H9 (cell line): Measurements from ENCODE around the gene ADGRG7. TPM values are rescaled to one million over a fixed set of nuclear protein-coding genes. Genes with fewer than 3 reads are reported as not detected.

Source experiments
- DNase-seq: peaks from one replicate; pipeline ENCODE4 v3.0.0-alpha.2; 2017
- H2AFZ ChIP-seq: one replicate; pipeline ENCODE4 v1.6.1; 2013; ENCODE audit warnings: mild to moderate bottlenecking, low read length, control low read depth, moderate library complexity
- H2AK5ac ChIP-seq: 2 replicates; pipeline ENCODE4 v1.6.1; 2013; ENCODE audit warnings: low read length, control low read depth, mixed read lengths; ENCODE audit not compliant: insufficient read length
- H2BK120ac ChIP-seq: one replicate; pipeline ENCODE4 v1.6.1; 2013; ENCODE audit warnings: low read depth, mild to moderate bottlenecking, low read length, control low read depth, inconsistent platforms; ENCODE audit not compliant: poor library complexity, severe bottlenecking
- H2BK12ac ChIP-seq: 2 replicates; pipeline ENCODE4 v1.6.1; 2013; ENCODE audit warnings: low read length, control low read depth, mixed read lengths, low read depth; ENCODE audit not compliant: insufficient read length
- H2BK15ac ChIP-seq: 2 replicates; pipeline ENCODE4 v1.6.1; 2013; ENCODE audit warnings: low read depth, low read length, control low read depth
- H2BK20ac ChIP-seq: one replicate; pipeline ENCODE4 v1.6.1; 2013; ENCODE audit warnings: low read depth, mild to moderate bottlenecking, low read length, control low read depth, inconsistent platforms; ENCODE audit not compliant: poor library complexity, severe bottlenecking
- H2BK5ac ChIP-seq: 2 replicates; pipeline ENCODE4 v1.6.1; 2013; ENCODE audit warnings: low read length, control low read depth, mixed read lengths; ENCODE audit not compliant: insufficient read length
- H3K14ac ChIP-seq: 2 replicates; pipeline ENCODE4 v1.6.1; 2013; ENCODE audit warnings: low read length, control low read depth; ENCODE audit not compliant: insufficient read depth
- H3K18ac ChIP-seq: 2 replicates; pipeline ENCODE4 v1.6.1; 2013; ENCODE audit warnings: low read depth, mild to moderate bottlenecking, mixed read lengths, low read length, control low read depth; ENCODE audit not compliant: insufficient read length
- H3K23ac ChIP-seq: 2 replicates; pipeline ENCODE4 v1.6.1; 2013; ENCODE audit warnings: low read length, control low read depth, mixed read lengths, low read depth; ENCODE audit not compliant: insufficient read length
- H3K23me2 ChIP-seq: 2 replicates; pipeline ENCODE4 v1.6.1; 2013; ENCODE audit warnings: low read depth, mild to moderate bottlenecking, mixed read lengths, low read length, control low read depth; ENCODE audit not compliant: insufficient read length, poor library complexity, severe bottlenecking
- H3K27ac ChIP-seq: 2 replicates; pipeline ENCODE4 v1.5.1; 2013; ENCODE audit warnings: low read length, control low read depth, mixed read lengths, low read depth; ENCODE audit not compliant: insufficient read length
- H3K27me3 ChIP-seq: 2 replicates; pipeline ENCODE4 v1.6.1; 2013; ENCODE audit warnings: low read length, control low read depth, inconsistent platforms; ENCODE audit not compliant: insufficient read depth
- H3K4ac ChIP-seq: 2 replicates; pipeline ENCODE4 v1.6.1; 2013; ENCODE audit warnings: low read depth, mild to moderate bottlenecking, control low read depth, inconsistent platforms, low read length, moderate library complexity
- H3K4me1 ChIP-seq: 2 replicates; pipeline ENCODE4 v1.6.1; 2013; ENCODE audit warnings: low read length, control low read depth, inconsistent platforms; ENCODE audit not compliant: insufficient read depth
- H3K4me2 ChIP-seq: 2 replicates; pipeline ENCODE4 v1.6.1; 2013; ENCODE audit warnings: low read length, control low read depth, mixed read lengths; ENCODE audit not compliant: insufficient read length, insufficient read depth
- H3K56ac ChIP-seq: 2 replicates; pipeline ENCODE4 v1.6.1; 2013; ENCODE audit warnings: low read depth, mild to moderate bottlenecking, mixed read lengths, low read length, control low read depth; ENCODE audit not compliant: insufficient read length
- H3K79me1 ChIP-seq: 2 replicates; pipeline ENCODE4 v1.6.1; 2013; ENCODE audit warnings: low read depth, mild to moderate bottlenecking, moderate library complexity, low read length, control low read depth, inconsistent platforms; ENCODE audit not compliant: insufficient read depth, poor library complexity, severe bottlenecking
- H3K79me2 ChIP-seq: 2 replicates; pipeline ENCODE4 v1.6.1; 2013; ENCODE audit warnings: low read length, control low read depth, inconsistent platforms; ENCODE audit not compliant: insufficient read depth
- H3K9ac ChIP-seq: 2 replicates; pipeline ENCODE4 v1.6.1; 2013; ENCODE audit warnings: low read length, control low read depth, mixed read lengths; ENCODE audit not compliant: insufficient read length; ENCODE audit errors: extremely low read depth
- H3K9me3 ChIP-seq: one replicate; pipeline ENCODE4 v1.6.1; 2013; ENCODE audit warnings: low read depth, low read length, inconsistent platforms; ENCODE audit not compliant: control insufficient read depth
- H3T11ph ChIP-seq: one replicate; pipeline ENCODE4 v1.6.1; 2013; ENCODE audit warnings: mild to moderate bottlenecking, low read length, control low read depth, inconsistent platforms
- H4K20me1 ChIP-seq: one replicate; pipeline ENCODE4 v1.6.1; 2013; ENCODE audit not compliant: control insufficient read depth, insufficient read length, insufficient read depth
- H4K5ac ChIP-seq: 2 replicates; pipeline ENCODE4 v1.6.1; 2013; ENCODE audit warnings: low read depth, mild to moderate bottlenecking, mixed read lengths, low read length, control low read depth; ENCODE audit not compliant: insufficient read length
- H4K8ac ChIP-seq: replicated peaks from 2 replicates; pipeline ENCODE4 v1.6.1; 2013; ENCODE audit warnings: low read length, control low read depth, mixed read lengths, low read depth; ENCODE audit not compliant: insufficient read length
- H4K91ac ChIP-seq: 2 replicates; pipeline ENCODE4 v1.6.1; 2013; ENCODE audit warnings: low read depth, mild to moderate bottlenecking, moderate library complexity, mixed read lengths, low read length, control low read depth; ENCODE audit not compliant: insufficient read length
- H3K27ac Mint-ChIP-seq, 3 experiments: 2 replicates in 2 of 3; 3 replicates in 1 of 3; pipeline ENCODE4 v1.8.0; 2020 to 2021; ENCODE audit warnings: mixed read lengths in 3 of 3, mild to moderate bottlenecking in 1 of 3, moderate library complexity in 1 of 3
- H3K27me3 Mint-ChIP-seq: 2 replicates; pipeline ENCODE4 v1.8.0; 2021; ENCODE audit warnings: low read depth, mild to moderate bottlenecking, moderate library complexity, mixed read lengths
- H3K36me3 Mint-ChIP-seq, 3 experiments: 2 replicates in 2 of 3; 3 replicates in 1 of 3; pipeline ENCODE4 v1.8.0; 2020 to 2021; ENCODE audit warnings: low read depth in 3 of 3, mixed read lengths in 3 of 3; ENCODE audit not compliant: insufficient read depth in 1 of 3
- H3K4me1 Mint-ChIP-seq, 2 experiments: 2 replicates each; pipeline ENCODE4 v1.8.0; 2020; ENCODE audit warnings: mixed read lengths in 2 of 2
- H3K4me3 Mint-ChIP-seq, 2 experiments: 2 replicates in 1 of 2; 3 replicates in 1 of 2; pipeline ENCODE4 v1.8.0; 2020 to 2021; ENCODE audit warnings: mild to moderate bottlenecking in 2 of 2, mixed read lengths in 2 of 2, moderate library complexity in 1 of 2
- H3K9me3 Mint-ChIP-seq, 2 experiments: 2 replicates in 1 of 2; 3 replicates in 1 of 2; pipeline ENCODE4 v1.8.0; 2020; ENCODE audit warnings: mild to moderate bottlenecking in 2 of 2, mixed read lengths in 2 of 2, moderate library complexity in 1 of 2
- WGBS: extraction: QIAGEN DNeasy Blood & Tissue Kit; methylation state at CpG from one replicate; pipeline ENCODE4 v1.1.7; 2013; ENCODE audit warnings: missing lambda C conversion rate, low lambda C conversion rate, mixed read lengths; ENCODE audit not compliant: insufficient read length; ENCODE audit errors: extremely low coverage; 5-methylcytosine and 5-hydroxymethylcytosine counted together
- total RNA-seq: library from RNA; stranded (reverse); gene quantifications from 2 replicates; pipeline ENCODE4 v1.2.1, GENCODE V29; 2021
- TF ChIP-seq, protein P1 (sequence below): fragments of 200-600 bp; sonication (generic); conservative IDR thresholded peaks from 3 replicates; pipeline ENCODE4 v1.8.0; 2021; ENCODE audit warnings: antibody characterized with exemption, mild to moderate bottlenecking

Gene ADGRG7
- total RNA-seq, 1 experiment from 2014 or later = not detected

DNA sequence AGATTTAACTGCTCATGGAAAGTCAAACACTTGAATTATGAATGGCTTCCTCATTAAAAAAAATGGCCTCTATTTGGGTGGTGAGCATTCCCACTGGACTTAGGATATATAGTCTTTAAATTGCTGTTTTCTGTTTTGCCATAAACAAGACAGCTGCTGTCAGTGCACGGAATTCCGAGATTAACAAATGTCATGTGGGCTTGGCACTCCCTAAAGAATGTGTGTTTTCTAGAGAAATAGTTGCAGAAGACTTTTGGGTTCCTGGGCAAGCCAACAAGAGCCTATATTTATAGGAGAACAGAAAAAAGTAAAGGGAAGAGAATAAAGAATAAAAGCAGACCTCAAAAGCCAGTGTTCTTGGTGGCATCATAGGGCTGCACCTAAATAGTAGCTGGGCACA is 86.3 kb downstream of the ADGRG7 start:
- Histone ChIP-seq H4K5ac (no peak overlapping the region), H2BK5ac (no peak overlapping the region), H3K23me2 (no peaks in the 10 kb centered on the region), H4K20me1 (no peaks in the 10 kb centered on the region), H3K9me3 (no peaks in the 10 kb centered on the region), H3K4me2 (no peak overlapping the region), H3T11ph (no peak overlapping the region), H3K56ac (no peak overlapping the region), H3K4ac (no peak overlapping the region), H3K27ac (no peak overlapping the region), H3K79me1 (no peaks in the 10 kb centered on the region), H3K23ac (no peak overlapping the region), H2BK15ac (no peak overlapping the region), H2BK20ac (no peak overlapping the region), H2AK5ac (no peak overlapping the region), H3K18ac (no peak overlapping the region), H2BK120ac (no peak overlapping the region), H3K79me2 (no peaks in the 10 kb centered on the region), H3K4me1 (no peaks in the 10 kb centered on the region), H3K9ac (no peak overlapping the region), H4K91ac (no peak overlapping the region), H3K27me3 (no peaks in the 10 kb centered on the region), H3K14ac (no peak overlapping the region), H2BK12ac (no peak overlapping the region), H4K8ac (no peak overlapping the region), H2AFZ (no peak overlapping the region)
- no peak for DNase-seq
- Mint-ChIP-seq H3K4me3 (no peak overlapping the region), H3K27ac (no peak overlapping the region), H3K27me3 (peaks cover 36% of the 10 kb centered on the region), H3K4me1 (no peaks in the 10 kb centered on the region), H3K9me3 (peaks cover 0 to 3% of the 10 kb centered on the region in 2 experiments; a peak in 1 of 5 replicates), H3K36me3 (peaks cover 0 to 5% (median 0%) of the 10 kb centered on the region in 3 experiments; a peak in 2 of 7 replicates)
- WGBS = no CpG with 5 or more reads among the region's 2 CpGs
- TF ChIP-seq, protein P1, sequence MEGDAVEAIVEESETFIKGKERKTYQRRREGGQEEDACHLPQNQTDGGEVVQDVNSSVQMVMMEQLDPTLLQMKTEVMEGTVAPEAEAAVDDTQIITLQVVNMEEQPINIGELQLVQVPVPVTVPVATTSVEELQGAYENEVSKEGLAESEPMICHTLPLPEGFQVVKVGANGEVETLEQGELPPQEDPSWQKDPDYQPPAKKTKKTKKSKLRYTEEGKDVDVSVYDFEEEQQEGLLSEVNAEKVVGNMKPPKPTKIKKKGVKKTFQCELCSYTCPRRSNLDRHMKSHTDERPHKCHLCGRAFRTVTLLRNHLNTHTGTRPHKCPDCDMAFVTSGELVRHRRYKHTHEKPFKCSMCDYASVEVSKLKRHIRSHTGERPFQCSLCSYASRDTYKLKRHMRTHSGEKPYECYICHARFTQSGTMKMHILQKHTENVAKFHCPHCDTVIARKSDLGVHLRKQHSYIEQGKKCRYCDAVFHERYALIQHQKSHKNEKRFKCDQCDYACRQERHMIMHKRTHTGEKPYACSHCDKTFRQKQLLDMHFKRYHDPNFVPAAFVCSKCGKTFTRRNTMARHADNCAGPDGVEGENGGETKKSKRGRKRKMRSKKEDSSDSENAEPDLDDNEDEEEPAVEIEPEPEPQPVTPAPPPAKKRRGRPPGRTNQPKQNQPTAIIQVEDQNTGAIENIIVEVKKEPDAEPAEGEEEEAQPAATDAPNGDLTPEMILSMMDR = no peak
